HEK293T (cell line): ENCODE results near the gene RHEB.

Source experiments
- ARNT ChIP-seq: fragments of 450-650 bp; IDR thresholded peaks from 2 replicates; pipeline ENCODE4 v1.6.1; 2017; ENCODE audit warnings: mild to moderate bottlenecking
- BHLHE40 ChIP-seq: fragments of 450-650 bp; IDR thresholded peaks from 2 replicates; pipeline ENCODE4 v1.6.1; 2016; ENCODE audit warnings: mild to moderate bottlenecking, moderate library complexity, borderline replicate concordance
- FOXK2 ChIP-seq: fragments of 450-650 bp; IDR thresholded peaks from 2 replicates; pipeline ENCODE4 v1.6.1; 2016; ENCODE audit warnings: mild to moderate bottlenecking
- FOXM1 ChIP-seq: fragments of 450-650 bp; IDR thresholded peaks from 2 replicates; pipeline ENCODE4 v1.6.1; 2017; ENCODE audit warnings: mild to moderate bottlenecking, borderline replicate concordance
- LEF1 ChIP-seq: fragments of 450-650 bp; IDR thresholded peaks from 2 replicates; pipeline ENCODE4 v1.6.1; 2017; ENCODE audit warnings: mild to moderate bottlenecking, borderline replicate concordance
- SP1 ChIP-seq: fragments of 450-650 bp; IDR thresholded peaks from 2 replicates; pipeline ENCODE4 v1.6.1; 2017
- SUZ12 ChIP-seq: fragments of 450-650 bp; IDR thresholded peaks from 2 replicates; pipeline ENCODE4 v1.6.1; 2016; ENCODE audit warnings: mild to moderate bottlenecking
- TF ChIP-seq, protein P1 (sequence below): fragments of 450-650 bp; IDR thresholded peaks from 2 replicates; pipeline ENCODE4 v1.6.1; 2016

DNA sequence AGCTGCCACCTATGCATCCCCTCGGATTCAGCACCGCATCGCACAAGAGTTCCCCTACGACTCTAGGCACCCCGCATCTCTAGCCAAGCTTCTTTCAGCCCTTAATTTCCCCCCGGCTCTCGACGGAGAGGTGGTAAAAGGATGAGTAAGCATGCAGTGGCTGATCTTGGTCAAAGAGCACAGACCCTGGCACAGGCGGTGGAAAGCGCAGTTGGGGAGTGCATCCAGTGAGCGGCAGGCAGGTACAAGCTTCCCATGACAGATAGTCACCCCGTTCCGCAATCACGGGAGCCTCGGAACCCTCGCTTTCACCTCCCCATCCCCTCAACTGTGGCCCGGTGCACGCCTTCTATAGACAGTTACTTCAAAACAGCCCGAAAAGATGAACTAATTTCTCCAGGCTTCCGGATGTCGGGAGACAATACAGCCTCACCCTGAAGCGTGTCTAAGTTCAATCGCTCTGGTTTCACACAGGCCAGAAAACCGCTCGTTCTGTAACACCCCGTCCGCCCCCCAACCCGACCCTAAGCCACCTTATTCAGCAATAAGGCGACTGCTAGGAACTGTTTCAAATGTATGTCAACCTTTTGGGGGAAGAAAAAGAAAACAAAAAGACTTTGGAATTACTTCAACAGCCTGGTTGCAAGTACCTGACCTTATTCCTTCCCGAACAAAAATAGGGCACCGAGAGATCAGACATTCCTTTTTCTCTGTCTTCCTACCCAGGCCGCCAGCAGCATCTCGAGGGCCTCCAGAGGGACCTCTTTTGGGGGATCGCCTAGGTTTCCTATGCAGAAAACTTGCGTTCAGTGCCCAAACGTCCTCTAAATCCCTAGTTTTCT is 1.4 kb downstream of the RHEB start:
- TF ChIP-seq BHLHE40 (no peak), SP1 (no peak), LEF1 (no peak), FOXM1 (no peak), ARNT (no peak), FOXK2 (no peak), SUZ12 (no peak)
- TF ChIP-seq, protein P1, sequence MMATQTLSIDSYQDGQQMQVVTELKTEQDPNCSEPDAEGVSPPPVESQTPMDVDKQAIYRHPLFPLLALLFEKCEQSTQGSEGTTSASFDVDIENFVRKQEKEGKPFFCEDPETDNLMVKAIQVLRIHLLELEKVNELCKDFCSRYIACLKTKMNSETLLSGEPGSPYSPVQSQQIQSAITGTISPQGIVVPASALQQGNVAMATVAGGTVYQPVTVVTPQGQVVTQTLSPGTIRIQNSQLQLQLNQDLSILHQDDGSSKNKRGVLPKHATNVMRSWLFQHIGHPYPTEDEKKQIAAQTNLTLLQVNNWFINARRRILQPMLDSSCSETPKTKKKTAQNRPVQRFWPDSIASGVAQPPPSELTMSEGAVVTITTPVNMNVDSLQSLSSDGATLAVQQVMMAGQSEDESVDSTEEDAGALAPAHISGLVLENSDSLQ = no peak
